GM12892 (cell line): Measurements from ENCODE around the gene STAG3.
"Not testable (repeated sequence)": the region's sequence is repeated elsewhere in the genome, so short reads cannot be mapped to it uniquely, and the experiment has no call there.

Experiments used
- POLR2A ChIP-seq: IDR thresholded peaks from 2 replicates; pipeline ENCODE4 v1.6.1; 2011; ENCODE audit warnings: low read depth, low read length, control low read depth
- POLR2AphosphoS5 ChIP-seq: IDR thresholded peaks from 2 replicates; pipeline ENCODE4 v1.6.1; 2011; ENCODE audit warnings: low read depth, low read length, control low read depth
- TAF1 ChIP-seq: IDR thresholded peaks from 2 replicates; pipeline ENCODE4 v1.6.1; 2011; ENCODE audit warnings: low read depth, mild to moderate bottlenecking, control low read depth, low read length, borderline replicate concordance

- not testable (repeated sequence) for TF ChIP-seq POLR2AphosphoS5, TAF1
- peak; percentile 15; the same call in 1 of the 2 replicates for TF ChIP-seq POLR2A
Measured at GRCh38 chr7:100219801-100220585, 42.3 kb downstream of the STAG3 start, which contains the start of gene PVRIG.
